Measurements from ENCODE around the gene FITM1. TPM values are rescaled to one million over a fixed set of nuclear protein-coding genes. Genes with fewer than 3 reads are reported as not detected.

The FITM1 gene
- total RNA-seq, 6 experiments from 2014 or later: not detected

Small RNA genes lying within 50 kb of the gene (microRNA-seq; reads per million reads assigned to microRNA genes)
- gene MIR7703: not detected

Other genes with a start within 250 kb of the FITM1 start
- gene DHRS4, start 176.9 kb upstream of the FITM1 start, total RNA-seq (2021; fragmentation: NEBNext Ultra II Directional; extraction: Animal tissue kit (Norgen Biotek cat#: 25700)): 10 to 100 TPM; 19.8 to 30.7 (median 24.9) TPM
- 10 to 100 TPM; 18.8 to 25.4 (median 23.5) TPM for gene DHRS4L2, start 141.7 kb upstream of the FITM1 start, total RNA-seq (2021; fragmentation: NEBNext Ultra II Directional; extraction: Animal tissue kit (Norgen Biotek cat#: 25700))
- gene CARMIL3, start 78.7 kb upstream of the FITM1 start, total RNA-seq (2021; fragmentation: NEBNext Ultra II Directional; extraction: Animal tissue kit (Norgen Biotek cat#: 25700)): not detected
- gene CPNE6, start 59.1 kb upstream of the FITM1 start, total RNA-seq (2021; fragmentation: NEBNext Ultra II Directional; extraction: Animal tissue kit (Norgen Biotek cat#: 25700)): not detected
- 10 to 100 TPM; 19.9 to 27.6 (median 24.0) TPM for gene PCK2, start 36.3 kb upstream of the FITM1 start, total RNA-seq (2021; fragmentation: NEBNext Ultra II Directional; extraction: Animal tissue kit (Norgen Biotek cat#: 25700))
- 10 to 100 TPM; 28.1 to 36.3 (median 32.1) TPM for gene DCAF11, start 15.9 kb upstream of the FITM1 start, total RNA-seq (2021; fragmentation: NEBNext Ultra II Directional; extraction: Animal tissue kit (Norgen Biotek cat#: 25700))
- gene NRL, start 15.7 kb upstream of the FITM1 start, total RNA-seq (2021; fragmentation: NEBNext Ultra II Directional; extraction: Animal tissue kit (Norgen Biotek cat#: 25700)): under 1 TPM; 0.26 to 0.85 (median 0.49) TPM
- gene PSME1, start 5.5 kb downstream of the FITM1 start, total RNA-seq (2021; fragmentation: NEBNext Ultra II Directional; extraction: Animal tissue kit (Norgen Biotek cat#: 25700)): 100 to 1,000 TPM in 4 of 6 experiments, 10 to 100 TPM in 2; 88.4 to 120 (median 113) TPM
- 10 to 100 TPM; 13.2 to 17.0 (median 15.3) TPM for gene EMC9, start 10.9 kb downstream of the FITM1 start, total RNA-seq (2021; fragmentation: NEBNext Ultra II Directional; extraction: Animal tissue kit (Norgen Biotek cat#: 25700))
- gene PSME2, start 16.0 kb downstream of the FITM1 start, total RNA-seq (2021; fragmentation: NEBNext Ultra II Directional; extraction: Animal tissue kit (Norgen Biotek cat#: 25700)): 100 to 1,000 TPM; 108 to 143 (median 136) TPM
- 10 to 100 TPM; 38.5 to 53.6 (median 47.2) TPM for gene RNF31, start 16.8 kb downstream of the FITM1 start, total RNA-seq (2021; fragmentation: NEBNext Ultra II Directional; extraction: Animal tissue kit (Norgen Biotek cat#: 25700))
- 10 to 100 TPM; 23.6 to 38.8 (median 32.3) TPM for gene IRF9, start 30.6 kb downstream of the FITM1 start, total RNA-seq (2021; fragmentation: NEBNext Ultra II Directional; extraction: Animal tissue kit (Norgen Biotek cat#: 25700))
- 1 to 10 TPM; 2.9 to 3.9 (median 3.2) TPM for gene REC8, start 41.4 kb downstream of the FITM1 start, total RNA-seq (2021; fragmentation: NEBNext Ultra II Directional; extraction: Animal tissue kit (Norgen Biotek cat#: 25700))
- gene IPO4, start 58.2 kb downstream of the FITM1 start, total RNA-seq (2021; fragmentation: NEBNext Ultra II Directional; extraction: Animal tissue kit (Norgen Biotek cat#: 25700)): 10 to 100 TPM; 70.4 to 85.2 (median 79.4) TPM
- 10 to 100 TPM; 68.1 to 80.4 (median 71.0) TPM for gene TM9SF1, start 64.8 kb downstream of the FITM1 start, total RNA-seq (2021; fragmentation: NEBNext Ultra II Directional; extraction: Animal tissue kit (Norgen Biotek cat#: 25700))
- gene TSSK4, start 75.0 kb downstream of the FITM1 start, total RNA-seq (2021; fragmentation: NEBNext Ultra II Directional; extraction: Animal tissue kit (Norgen Biotek cat#: 25700)): under 1 TPM in 2 of 6 experiments, not detected in 4; 0.16 to 0.45 TPM
- 10 to 100 TPM; 32.4 to 41.1 (median 38.8) TPM for gene CHMP4A, start 82.8 kb downstream of the FITM1 start, total RNA-seq (2021; fragmentation: NEBNext Ultra II Directional; extraction: Animal tissue kit (Norgen Biotek cat#: 25700))
- gene MDP1, start 85.4 kb downstream of the FITM1 start, total RNA-seq (2021; fragmentation: NEBNext Ultra II Directional; extraction: Animal tissue kit (Norgen Biotek cat#: 25700)): 10 to 100 TPM in 5 of 6 experiments, 1 to 10 TPM in 1; 9.8 to 14.4 (median 12.3) TPM
- 100 to 1,000 TPM; 309 to 401 (median 372) TPM for gene NEDD8, start 101.7 kb downstream of the FITM1 start, total RNA-seq (2021; fragmentation: NEBNext Ultra II Directional; extraction: Animal tissue kit (Norgen Biotek cat#: 25700))
- gene GMPR2, start 102.3 kb downstream of the FITM1 start, total RNA-seq (2021; fragmentation: NEBNext Ultra II Directional; extraction: Animal tissue kit (Norgen Biotek cat#: 25700)): 10 to 100 TPM; 70.6 to 76.7 (median 73.6) TPM
- 10 to 100 TPM; 54.2 to 73.4 (median 67.5) TPM for gene TINF2, start 112.0 kb downstream of the FITM1 start, total RNA-seq (2021; fragmentation: NEBNext Ultra II Directional; extraction: Animal tissue kit (Norgen Biotek cat#: 25700))
- gene TGM1, start 132.5 kb downstream of the FITM1 start, total RNA-seq (2021; fragmentation: NEBNext Ultra II Directional; extraction: Animal tissue kit (Norgen Biotek cat#: 25700)): 1 to 10 TPM in 5 of 6 experiments, under 1 TPM in 1; 0.97 to 2.9 (median 1.3) TPM
- gene RABGGTA, start 140.9 kb downstream of the FITM1 start, total RNA-seq (2021; fragmentation: NEBNext Ultra II Directional; extraction: Animal tissue kit (Norgen Biotek cat#: 25700)): 10 to 100 TPM; 25.4 to 31.4 (median 27.3) TPM
- gene DHRS1, start 169.1 kb downstream of the FITM1 start, total RNA-seq (2021; fragmentation: NEBNext Ultra II Directional; extraction: Animal tissue kit (Norgen Biotek cat#: 25700)): 10 to 100 TPM; 32.9 to 42.2 (median 39.1) TPM
- 10 to 100 TPM; 25.4 to 31.1 (median 28.1) TPM for gene NOP9, start 169.2 kb downstream of the FITM1 start, total RNA-seq (2021; fragmentation: NEBNext Ultra II Directional; extraction: Animal tissue kit (Norgen Biotek cat#: 25700))
- under 1 TPM in 5 of 6 experiments, not detected in 1; 0.17 to 0.40 (median 0.20) TPM for gene CIDEB, start 177.3 kb downstream of the FITM1 start, total RNA-seq (2021; fragmentation: NEBNext Ultra II Directional; extraction: Animal tissue kit (Norgen Biotek cat#: 25700))
- gene LTB4R2, start 179.5 kb downstream of the FITM1 start, total RNA-seq (2021; fragmentation: NEBNext Ultra II Directional; extraction: Animal tissue kit (Norgen Biotek cat#: 25700)): 1 to 10 TPM; 2.2 to 3.0 (median 2.3) TPM
- 1 to 10 TPM; 1.5 to 2.9 (median 1.9) TPM for gene LTB4R, start 180.8 kb downstream of the FITM1 start, total RNA-seq (2021; fragmentation: NEBNext Ultra II Directional; extraction: Animal tissue kit (Norgen Biotek cat#: 25700))
- under 1 TPM in 3 of 6 experiments, not detected in 3; 0.25 to 0.41 (median 0.34) TPM for gene ADCY4, start 204.4 kb downstream of the FITM1 start, total RNA-seq (2021; fragmentation: NEBNext Ultra II Directional; extraction: Animal tissue kit (Norgen Biotek cat#: 25700))
- gene RIPK3, start 209.3 kb downstream of the FITM1 start, total RNA-seq (2021; fragmentation: NEBNext Ultra II Directional; extraction: Animal tissue kit (Norgen Biotek cat#: 25700)): not detected
- 10 to 100 TPM; 73.4 to 81.9 (median 77.2) TPM for gene NFATC4, start 237.5 kb downstream of the FITM1 start, total RNA-seq (2021; fragmentation: NEBNext Ultra II Directional; extraction: Animal tissue kit (Norgen Biotek cat#: 25700))